OCI-M2 (cell line): Measurements from ENCODE around the gene TBCK.
"Not testable (repeated sequence)": the region's sequence is repeated elsewhere in the genome, so short reads cannot be mapped to it uniquely, and the experiment has no call there.

Experiments used
- DNase-seq: peaks from one replicate; lab custom pipeline; 2025; ENCODE audit not compliant: unreplicated experiment; lab: John Stamatoyannopoulos, UW

Gene TBCK

DNA sequence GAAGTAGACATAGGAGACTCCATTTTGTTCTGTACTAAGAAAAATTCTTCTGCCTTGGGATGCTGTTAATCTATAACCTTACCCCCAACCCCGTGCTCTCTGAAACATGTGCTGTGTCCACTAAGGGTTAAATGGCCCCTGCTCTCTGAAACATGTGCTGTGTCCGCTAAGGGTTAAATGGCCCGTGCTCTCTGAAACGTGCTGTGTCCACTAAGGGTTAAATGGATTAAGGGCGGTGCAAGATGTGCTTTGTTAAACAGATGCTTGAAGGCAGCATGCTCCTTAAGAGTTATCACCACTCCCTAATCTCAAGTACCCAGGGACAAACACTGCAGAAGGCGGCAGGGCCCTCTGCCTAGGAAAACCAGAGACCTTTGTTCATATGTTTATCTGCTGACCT, 5.8 kb upstream of the TBCK start:
- DNase-seq = not testable (repeated sequence)

DNA sequence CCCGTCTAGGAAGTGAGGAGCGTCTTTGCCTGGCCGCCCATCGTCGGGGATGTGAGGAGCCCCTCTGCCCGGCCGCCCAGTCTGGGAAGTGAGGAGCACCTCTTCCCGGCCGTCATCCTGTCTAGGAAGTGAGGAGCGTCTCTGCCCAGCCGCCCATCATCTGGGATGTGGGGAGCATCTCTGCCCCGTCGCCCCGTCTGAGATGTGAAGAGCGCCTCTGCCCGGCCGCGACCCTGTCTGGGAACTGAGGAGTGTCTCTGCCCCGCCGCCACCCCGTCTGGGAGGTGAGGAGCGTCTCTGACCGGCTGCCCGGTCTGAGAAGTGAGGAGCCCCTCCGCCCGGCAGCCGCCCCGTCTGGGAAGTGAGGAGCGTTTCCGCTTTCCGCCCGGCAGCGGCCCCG, 5.2 kb upstream of the TBCK start:
- not testable (repeated sequence) for DNase-seq

DNA sequence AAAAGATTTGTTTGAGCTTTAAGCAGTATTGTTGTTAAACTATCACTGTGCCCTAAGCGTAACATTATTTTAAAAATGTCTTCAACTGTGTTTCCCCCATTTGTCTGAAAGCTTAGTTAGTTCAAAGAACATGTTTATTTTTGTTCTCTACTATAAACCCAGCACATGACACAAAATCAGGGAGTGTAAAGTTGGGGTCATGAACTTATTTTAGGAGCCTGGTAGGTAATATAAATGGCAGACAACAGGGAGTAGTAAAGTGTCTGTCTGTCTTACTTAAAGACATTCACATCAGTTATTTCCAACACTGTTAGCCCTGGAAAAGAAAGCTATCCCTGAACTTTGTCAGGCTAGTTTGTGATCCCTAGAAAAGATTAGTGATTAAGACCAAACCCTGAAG, 4.2 kb upstream of the TBCK start:
- DNase-seq = no peak

DNA sequence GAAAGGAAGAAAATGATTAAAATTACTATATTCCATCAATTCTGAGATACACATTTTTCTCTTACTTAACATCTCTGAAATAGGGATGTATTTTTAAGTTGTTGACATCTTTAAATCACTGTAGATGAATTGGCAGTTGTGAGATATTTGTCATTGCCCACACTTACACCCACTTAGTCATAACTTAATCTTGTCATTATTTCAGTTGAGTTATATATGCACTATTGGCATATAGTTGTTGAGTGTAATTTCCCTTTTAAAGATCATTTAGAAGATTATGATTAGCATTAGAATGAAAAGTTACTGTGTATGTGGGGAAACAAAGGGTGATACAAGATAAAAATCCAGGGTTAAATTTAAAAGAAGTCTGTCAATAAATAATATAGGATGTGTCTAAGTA, 2.5 kb upstream of the TBCK start:
- DNase-seq = no peak

DNA sequence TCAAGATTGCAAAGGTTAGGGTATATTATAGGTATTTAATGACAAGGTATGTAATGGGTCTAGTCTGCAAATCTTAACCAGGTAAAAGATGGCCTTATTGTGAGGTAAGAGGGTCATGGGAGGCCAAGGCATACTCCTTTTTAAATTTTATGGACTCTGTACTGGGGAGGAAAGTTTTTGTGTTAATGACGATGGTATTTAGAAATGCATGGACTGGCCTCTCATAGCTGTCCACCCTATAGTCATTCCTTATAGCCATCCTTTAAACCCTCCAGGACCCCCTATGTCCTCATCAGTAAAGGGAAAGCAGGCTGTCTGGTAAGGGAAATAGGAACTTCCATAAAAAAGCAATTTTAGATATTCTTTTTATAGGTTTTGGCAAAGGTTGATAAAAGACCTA, 1.8 kb upstream of the TBCK start:
- DNase-seq = no peak

DNA sequence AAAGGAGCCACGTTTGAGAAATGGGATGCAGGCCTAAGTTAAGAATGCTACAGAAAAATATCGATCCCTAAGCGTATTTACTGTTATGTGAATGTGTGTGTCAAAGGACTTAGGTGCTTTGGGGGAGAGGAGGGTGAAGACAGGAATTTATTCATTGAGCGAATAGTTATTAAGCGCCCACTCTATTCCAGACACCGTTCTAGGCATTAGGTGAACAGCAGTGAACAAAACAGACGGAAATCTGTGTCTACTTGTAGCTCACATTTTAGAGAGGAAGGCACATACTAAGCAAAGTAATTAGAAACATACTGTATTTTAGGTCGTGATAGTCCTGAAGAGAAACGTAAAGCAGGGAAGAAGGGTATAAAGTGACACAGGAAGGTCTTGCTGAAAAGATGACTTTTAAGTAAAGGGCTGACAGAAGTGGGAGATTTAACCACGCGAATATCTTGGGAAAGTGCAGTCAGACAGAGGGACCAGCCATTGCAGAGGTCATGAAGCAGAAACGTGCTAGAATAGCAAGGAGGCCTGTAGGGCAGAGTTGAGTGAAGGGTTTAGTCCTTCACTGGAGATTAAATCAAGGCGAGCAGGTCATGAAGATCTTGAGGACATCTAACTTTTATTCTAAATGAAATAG, 882 bp upstream of the TBCK start:
- DNase-seq = peak; percentile 51

DNA sequence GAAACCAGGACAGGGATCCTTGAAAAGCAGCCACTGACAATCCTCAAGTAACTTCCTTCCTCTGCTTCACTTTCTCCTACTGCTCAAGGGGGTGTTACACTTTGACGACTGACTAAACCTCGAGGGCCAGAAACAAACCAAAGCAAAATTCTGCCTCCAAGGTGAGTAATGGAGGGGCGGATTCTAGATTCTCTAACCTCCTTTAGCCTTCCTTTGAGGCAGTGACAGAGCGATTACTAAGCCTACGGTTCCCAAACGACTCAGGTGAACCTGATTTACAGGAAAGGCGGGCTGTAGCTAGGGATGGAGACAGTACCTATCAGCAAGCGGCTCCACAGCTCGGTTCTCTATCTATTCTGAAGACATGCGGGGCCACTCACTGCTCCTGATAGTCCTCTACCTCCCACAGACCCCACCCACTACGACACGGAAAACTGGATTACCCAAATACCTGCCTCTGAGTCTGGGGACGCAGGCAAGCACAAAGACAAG, 487 bp downstream of the TBCK start:
- DNase-seq = no peak

DNA sequence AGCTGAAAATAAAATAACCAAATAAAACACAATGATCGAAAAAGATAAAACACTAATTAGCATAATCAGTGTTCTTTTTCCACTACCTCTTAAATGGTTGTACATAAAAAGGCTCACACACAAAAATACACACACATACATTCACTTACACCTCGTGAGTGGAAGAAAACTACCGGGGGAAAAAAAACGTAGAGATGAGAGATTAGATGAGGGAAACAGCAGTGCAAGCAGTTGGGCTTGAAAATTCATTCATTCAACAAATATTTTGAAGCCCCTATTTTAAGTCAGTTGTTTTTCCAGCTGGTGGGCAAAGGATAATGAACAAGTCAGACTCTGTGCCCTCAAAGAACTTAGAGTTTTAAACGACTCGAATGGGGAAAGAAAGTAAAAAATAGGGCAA, 1.0 kb downstream of the TBCK start:
- DNase-seq = no peak

DNA sequence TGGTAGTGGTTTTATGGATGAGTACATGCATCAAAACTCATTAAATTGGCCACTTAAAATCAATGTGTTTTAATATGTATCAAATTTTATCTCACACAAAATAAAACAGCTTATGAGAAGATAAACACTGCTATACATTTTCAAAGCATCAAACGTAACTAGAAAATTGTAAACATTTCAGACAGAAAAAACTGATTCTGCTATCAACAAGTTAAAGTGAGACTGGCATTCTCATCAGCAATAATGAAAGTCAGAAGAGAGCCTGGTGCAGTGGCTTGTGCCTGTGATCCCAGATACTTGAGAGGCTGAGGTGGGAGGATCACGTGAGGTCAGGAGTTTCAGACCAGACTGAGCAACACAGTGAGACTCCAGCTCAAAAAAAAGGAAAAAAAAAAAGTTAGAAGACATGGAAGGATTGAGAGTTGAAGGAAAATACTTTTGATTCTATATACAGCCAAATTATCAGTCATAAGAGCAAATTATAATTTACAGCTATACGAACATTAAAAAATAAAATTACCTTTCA, 2.9 kb downstream of the TBCK start:
- DNase-seq = no peak

DNA sequence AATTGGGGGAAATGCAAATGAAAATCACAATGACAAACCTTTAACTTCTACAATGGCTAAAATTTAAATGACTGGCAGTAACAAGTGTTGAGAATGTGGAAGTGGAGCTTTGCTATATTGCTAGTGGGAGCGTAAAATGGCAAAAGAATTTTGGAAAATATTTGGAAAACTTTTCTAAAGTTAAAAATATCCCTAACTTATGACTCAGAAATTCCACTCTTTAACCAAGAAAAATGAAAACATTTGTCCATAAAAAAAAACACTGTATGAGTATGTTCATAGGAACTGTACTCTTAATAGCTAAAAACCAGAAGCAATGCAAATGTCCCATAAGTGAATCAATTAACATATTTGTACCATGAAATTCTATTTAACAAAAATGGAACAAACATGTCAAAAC, 3.6 kb downstream of the TBCK start:
- no peak for DNase-seq

DNA sequence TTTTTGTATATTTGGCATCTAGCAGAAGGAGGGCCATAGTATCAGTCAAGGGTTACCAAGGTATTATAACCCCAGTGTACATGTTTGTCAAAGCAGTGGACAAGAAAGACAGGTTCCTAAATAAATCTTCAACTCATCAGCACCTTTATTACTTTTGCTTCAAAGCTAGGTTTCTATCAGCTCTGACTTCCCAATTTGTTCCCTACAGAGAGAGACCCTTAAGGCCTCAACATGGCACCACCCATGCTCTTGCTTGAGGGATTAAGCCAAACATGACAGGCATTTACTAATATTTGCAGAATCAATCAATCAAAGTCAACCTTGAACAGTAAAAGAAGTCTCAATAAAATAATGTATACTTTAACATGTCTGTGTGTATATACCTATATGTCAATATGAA, 9.4 kb downstream of the TBCK start:
- DNase-seq = no peak

DNA sequence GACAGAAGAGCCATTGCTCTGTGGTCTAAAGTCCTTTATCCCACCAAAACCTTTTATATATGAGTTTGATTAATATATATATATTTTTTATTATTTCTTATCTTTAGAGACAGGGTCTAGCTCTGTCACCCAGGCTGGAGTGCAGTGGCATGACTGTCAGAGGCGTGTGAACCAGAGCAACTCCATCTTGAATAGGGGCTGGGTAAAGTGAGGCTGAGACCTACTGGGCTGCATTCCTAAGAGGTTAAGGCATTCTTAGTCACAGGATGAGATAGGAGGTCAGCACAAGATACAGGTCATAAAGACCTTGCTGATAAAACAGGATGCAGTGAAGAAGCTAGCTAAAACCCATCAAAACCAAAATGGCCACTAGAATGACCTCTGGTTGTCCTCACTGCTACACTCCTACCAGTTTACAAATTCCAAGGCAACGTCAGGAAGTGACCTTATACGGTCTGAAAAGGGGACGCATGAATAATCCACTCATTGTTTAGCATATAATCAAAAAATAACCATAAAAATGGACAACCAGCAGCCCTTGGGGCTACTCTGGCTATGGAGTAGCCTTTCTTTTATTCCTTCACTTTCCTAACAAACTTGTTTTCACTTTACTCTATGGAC, 10.5 kb downstream of the TBCK start:
- DNase-seq = no peak

DNA sequence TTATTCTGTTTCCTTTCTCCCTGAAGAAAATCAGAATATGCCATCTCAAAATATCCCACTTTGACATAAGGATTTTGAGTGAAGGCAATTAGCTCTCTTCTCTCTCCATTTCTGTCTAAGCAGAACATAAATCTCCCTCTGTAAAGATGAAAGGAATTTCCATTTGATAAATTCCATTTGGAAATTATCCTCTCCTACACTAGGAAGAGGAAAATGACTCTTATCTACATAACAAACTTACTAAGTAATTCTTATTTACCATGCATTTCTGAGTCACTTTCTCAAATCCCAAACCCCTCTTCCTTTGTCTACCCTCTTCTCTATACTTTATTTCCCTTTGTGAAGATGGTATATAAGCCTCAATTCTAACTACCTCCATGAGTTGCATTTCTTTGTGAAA, 11.4 kb downstream of the TBCK start:
- no peak for DNase-seq

DNA sequence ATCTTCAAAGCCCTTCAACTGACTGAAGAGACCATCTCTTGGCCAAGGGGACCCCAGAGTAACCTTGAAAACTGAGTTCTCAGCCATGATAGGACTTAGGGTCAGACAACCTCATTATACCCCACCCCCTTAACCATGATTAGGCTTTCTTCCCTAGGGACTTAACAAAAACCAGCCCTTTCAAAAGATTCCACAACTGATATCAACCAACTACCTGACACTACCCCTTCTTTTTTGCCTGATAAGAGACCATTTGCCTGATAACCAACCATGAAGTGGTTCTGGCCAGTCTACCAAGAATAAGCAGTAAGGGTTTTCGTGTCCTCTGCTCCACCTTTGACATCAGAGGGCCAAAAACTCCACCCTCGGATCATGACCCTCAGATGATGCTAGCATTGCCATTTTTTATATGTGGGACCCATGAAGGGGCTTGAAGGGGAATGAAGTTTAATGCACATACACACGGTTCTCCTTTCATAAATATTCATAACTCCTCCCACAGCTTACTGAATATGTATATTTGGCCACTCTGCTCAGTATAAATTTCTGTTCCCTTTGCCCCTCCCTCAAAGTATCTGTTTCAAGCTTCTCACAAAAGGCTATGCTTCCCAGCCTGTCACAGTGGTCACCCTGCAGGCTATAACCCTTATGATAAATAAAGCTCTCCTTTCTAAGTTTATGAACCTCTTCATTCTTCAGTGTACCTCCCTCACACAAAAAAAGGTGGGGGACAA, 12.3 kb downstream of the TBCK start:
- DNase-seq = no peak

DNA sequence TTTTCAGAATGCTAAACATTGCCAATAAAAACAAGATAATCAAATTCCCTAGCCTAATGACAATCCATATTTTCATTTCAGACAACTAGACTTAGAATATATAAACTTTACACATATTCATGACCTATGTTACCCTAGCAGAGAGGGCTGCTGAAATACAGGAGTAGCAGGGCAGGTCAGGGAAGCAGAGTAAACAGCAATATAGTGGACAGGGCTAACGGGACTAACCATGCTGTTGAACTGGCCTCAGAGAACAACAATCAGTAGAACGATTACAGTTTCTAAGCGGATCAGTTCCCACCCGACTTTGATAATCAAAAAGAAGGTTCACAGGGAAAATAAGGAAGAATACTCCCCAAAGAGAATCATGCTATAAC, 14.0 kb downstream of the TBCK start:
- DNase-seq = no peak

DNA sequence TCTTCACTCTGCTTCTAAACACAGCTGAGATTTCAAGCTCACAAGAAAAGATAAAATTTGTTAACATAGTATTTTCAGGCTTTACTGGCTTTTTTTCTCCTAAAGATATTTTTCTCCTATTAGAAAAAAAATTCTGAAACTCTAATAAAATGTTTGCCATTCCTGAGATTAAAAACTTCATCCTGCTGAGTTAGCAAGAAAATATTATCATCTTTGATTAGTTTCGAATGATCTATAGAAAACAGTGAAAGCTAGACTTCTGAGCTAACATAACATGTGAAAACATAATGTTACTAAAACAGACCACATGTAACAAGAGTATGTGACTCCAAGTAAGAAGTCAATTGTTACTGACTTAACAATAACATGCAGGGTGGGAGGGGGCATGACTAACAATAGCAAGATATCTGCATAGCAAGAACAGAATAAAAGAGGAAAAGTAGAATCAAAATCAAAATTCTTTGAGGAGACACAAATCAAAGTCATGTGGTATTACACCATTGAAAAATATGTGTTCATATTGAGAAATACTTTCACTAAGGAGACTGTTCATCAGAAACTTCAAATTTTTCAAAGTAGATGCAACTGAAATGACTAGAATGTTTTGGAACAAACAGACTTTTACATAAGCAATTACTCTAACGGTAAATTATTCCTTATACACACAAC, 14.5 kb downstream of the TBCK start:
- no peak for DNase-seq

DNA sequence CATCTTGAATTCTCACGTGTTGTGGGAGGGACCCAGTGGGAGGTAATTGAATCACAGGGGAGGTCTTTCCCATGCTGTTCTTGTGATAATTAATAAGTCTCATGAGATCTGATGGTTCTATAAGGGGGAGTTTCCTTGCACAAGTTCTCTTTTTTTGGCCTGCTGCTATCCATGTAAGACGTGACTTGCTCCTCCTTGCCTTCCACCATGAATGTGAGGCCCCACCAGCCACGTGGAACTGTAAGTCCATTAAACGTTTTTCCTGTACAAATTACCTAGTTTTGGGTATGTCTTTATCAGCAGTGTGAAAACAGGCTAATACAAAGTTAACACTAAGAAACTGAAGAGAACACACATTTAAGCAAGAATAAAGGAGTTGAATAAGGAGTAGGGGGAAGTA, 16.0 kb downstream of the TBCK start:
- DNase-seq = no peak

DNA sequence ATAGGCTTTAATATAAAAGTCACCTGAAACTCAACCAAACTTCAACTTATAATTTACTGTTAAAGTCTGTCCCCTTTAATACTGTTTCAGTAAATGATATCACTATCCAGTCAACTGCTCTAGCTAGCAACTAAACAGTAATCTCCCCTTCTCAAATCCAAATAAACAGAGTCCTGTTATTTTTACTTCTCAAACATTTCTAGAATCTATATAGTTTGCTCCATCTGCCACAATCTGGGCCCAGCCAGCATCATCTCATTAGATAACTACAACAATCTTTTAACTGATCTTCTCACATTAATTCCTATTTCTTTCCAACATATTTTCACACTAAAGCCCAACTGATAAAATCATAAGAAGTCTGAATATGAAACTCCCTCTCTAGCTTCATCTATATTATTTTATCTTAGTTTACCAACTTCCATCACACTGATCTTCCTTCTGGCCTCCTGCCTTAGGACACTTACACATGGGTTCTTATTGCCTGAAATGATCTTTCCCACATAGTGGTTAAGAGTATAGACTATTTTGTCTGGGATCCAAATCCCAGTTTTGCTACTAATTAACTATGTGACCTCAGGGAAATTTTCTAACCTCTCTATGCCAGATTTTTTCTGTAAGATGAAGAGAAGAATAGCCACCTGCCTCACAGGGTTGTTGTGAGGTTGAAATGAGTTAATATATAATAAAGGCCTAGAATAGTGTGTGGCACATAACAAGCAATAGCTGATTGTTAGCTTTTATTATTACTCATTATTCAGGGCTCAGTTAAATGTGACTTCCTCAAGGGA, 18.6 kb downstream of the TBCK start:
- DNase-seq = no peak

DNA sequence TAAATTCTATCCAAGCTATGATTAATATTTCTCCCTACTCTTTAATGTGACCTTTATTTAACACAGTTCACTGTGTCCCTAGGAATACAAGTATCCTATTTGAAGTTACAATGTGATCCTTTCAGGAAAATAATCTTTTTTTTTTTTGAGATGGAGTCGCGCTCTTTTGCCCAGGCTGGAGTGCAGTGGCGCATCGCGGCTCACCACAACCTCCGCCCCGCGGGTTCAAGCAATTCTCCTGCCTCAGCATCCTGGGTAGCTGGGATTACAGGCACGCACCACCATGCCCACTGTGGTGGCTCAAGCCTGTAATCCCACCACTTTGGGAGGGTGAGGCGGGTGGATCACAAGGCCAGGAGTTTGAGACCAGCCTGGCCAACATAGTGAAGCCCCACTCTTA, 21.9 kb downstream of the TBCK start:
- no peak for DNase-seq

DNA sequence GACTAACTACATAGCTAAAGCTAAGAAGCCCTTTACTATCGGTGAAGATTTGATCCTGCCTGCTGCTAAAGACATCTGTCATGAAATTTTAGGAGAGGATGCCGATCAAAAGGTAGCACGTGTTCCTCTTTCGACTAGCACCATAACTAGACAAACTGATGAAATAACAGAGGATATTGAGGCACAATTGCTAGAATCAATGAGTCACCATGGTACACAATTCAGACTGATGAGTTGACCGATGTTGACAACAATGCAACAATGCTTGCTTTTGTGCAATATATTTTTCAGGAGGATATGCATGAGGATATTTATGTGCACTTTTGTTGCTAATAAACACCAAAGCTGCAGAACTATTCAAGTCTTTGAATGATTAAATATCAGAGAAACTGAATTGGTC, 24.3 kb downstream of the TBCK start:
- no peak for DNase-seq

DNA sequence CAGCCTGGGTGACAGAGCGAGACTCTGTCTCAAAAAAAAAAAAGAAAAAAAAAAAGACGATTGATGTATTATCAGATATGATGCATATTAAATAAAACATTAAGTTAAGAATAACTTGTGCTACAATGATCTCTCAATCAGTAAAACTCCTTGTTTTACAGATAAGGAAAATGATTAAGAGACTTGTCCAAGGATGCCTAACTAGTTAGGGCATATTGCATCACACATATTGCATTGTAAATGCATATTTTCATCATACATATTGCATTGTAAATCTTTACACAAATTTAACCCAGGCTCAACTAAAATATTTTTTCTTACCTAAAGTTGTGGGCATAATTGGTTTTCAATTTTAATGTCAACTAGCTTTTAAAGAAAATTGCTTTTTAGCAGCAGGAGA, 26.3 kb downstream of the TBCK start:
- DNase-seq = no peak
